GM21423 (cell line): ENCODE results near the gene AQP10.
A peak's percentile ranks its signal among the peaks of the same experiment; 100 is the strongest.
"Not testable (repeated sequence)": the region's sequence is repeated elsewhere in the genome, so short reads cannot be mapped to it uniquely, and the experiment has no call there.

Experiments used
- ATAC-seq: cut with Tn5 transposase; IDR thresholded peaks from one replicate; pipeline ENCODE4 v1.9.1; 2021; ENCODE audit warnings: mild to moderate bottlenecking, moderate library complexity; ENCODE audit not compliant: unreplicated experiment

AQP10 gene, protein sequence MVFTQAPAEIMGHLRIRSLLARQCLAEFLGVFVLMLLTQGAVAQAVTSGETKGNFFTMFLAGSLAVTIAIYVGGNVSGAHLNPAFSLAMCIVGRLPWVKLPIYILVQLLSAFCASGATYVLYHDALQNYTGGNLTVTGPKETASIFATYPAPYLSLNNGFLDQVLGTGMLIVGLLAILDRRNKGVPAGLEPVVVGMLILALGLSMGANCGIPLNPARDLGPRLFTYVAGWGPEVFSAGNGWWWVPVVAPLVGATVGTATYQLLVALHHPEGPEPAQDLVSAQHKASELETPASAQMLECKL

DNA sequence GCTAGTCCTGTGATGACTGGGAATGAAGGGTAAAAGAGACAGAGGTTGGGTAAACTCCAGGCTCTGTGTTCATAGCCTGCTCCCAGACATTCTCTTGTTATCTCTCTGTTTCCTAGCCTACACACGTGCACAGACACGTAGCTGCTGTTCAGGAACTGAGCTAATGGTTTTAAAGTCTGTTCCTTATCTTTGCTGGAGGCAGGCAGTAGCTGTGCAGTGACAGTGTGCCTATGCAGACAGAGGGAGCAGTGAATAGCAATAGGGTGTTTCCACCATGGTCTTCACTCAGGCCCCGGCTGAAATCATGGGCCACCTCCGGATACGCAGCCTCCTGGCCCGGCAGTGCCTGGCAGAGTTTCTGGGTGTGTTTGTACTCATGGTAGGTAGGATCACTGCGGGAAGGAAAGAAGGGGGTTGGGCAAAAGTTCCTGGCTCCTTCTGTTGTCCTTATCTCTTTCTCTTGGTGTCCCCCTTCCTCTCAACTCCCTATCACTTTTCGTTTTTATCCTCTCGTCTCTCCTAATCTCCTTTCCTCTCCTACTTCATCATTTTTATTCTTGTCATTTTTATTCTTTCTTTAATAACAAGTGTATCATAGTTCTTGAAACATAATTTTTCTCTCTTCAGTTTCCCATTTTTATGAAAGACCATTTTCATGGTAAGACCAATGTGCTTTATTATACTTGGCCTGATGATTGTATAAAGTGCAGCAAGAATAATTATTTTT is at the start of gene AQP10:
Gene AQP10, plus strand, starts transcription at position 212 of the 727 bp plus-strand sequence. Its CDS starts 63 bp downstream, at position 275.
- no peak for ATAC-seq

- ATAC-seq, result peak; percentile 82
Measured at GRCh38 chr1:154272217-154272998, 48.5 kb upstream of the AQP10 start, which contains the start of gene HAX1. HAX1 (plus strand) TSS chr1:154272629; CDS start chr1:154272724, 95 bp downstream.

GRCh38 chr1:154272999-154273563 is 47.8 kb upstream of the AQP10 start:
- ATAC-seq, result no peak

DNA sequence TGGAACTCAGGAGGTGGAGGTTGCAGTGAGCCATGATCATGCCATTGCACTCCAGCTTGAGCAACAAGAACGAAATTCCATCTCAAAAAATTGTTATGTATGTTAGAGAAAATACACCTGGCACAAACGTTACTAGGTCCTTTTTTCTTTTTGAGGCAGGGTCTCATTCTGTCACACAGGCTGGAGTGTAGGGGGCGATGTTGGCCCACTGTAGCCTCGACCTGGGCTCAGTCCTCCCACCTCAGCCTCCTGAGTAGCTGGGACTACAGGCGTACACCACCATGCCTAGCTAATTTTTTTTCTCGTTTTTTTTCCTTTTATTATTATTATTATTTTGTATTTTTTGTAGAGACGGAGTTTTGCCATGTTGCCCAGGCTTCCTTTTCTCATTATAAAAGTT is 44.1 kb upstream of the AQP10 start:
- ATAC-seq, result no peak

GRCh38 chr1:154287591-154287990 is 33.3 kb upstream of the AQP10 start:
- ATAC-seq, result not testable (repeated sequence)

DNA sequence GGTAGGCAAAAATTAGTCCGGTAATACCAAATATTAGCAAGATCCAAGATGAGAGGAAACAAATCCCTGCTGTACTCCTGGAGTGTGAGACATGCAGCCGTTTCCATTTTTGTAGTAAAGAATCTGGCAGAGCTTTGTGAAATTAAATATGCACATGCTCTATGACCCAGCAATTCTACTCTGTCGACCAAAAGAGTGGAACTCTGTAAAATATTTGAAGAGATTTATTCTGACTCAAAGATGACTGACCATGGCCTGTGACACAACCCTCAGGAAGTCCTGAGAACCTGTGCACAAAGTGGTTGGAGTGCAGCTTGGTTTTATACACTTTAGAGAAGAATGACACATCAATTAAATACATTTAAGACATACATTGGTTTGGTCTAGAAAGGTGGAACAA is 32.2 kb upstream of the AQP10 start:
- no peak for ATAC-seq

GRCh38 chr1:154290921-154291320 is 30.0 kb upstream of the AQP10 start:
- ATAC-seq, result no peak

DNA sequence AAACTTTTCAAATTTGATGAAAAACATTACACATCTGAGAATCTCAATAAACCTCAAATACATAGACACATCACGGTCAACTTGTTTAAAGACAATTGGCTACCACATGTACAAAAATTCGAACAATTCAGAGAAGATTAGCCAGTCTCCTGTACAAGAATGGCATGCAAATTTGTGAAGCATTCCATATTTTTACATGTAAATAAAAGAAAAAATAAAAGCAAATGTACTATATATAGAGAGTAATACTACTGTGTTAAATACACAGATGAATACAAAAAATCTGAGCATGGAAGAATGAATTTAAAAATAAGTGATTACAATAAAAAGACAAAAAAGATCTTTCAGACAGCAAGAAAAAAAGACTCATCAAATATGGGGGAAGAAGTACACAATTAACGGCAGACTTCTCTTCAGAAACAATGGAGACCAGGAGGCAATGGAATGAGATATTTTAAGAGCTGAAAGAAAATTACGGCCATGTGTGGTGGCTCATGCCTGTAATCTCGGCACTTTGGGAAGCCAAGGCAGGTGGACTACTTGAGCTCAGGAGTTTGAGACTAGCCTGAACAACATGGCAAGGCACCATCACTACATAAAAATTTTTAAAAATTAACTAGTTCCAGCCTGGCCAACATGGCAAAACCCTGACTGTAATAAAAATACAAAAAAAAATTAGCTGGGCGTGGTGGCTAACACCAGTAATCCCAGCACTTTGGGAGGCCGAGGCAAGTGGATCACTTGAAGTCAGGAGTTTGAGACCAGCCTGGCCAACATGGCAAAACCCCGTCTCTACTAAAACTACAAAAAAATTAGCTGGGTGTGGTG is 25.3 kb upstream of the AQP10 start:
- no peak for ATAC-seq

GRCh38 chr1:154301582-154301981 is 19.3 kb upstream of the AQP10 start:
- no peak for ATAC-seq

GRCh38 chr1:154304664-154305337 is 16.1 kb upstream of the AQP10 start:
- peak; percentile 56 for ATAC-seq

GRCh38 chr1:154306151-154306550 is 14.7 kb upstream of the AQP10 start:
- no peak for ATAC-seq

DNA sequence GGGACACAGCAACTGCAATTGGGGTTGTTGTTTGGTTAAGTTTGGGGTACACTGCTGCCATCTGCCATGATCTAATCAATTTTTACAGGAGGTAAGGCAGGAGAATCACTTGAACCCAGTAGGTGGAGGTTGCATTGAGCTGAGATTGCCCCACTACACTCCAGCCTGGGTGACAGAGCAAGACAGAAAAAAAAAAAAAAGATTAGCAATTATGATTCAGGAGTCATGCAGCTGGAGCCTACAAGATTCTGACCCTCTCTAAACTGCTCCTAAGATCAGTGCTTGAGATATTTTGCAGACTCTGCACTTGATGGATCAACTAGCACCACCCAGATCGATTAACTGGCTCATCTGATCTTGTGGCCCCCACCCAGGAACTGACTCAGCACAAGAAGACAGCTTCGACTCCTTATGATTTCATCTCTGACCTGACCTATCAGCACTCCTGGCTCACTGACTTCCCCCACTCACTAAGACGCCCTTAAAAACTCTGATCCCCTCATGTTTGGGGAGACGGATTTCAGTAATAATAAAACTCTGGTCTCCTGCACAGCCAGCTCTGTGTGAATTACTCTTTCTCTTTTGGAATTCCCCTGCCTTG is 13.1 kb upstream of the AQP10 start:
- ATAC-seq, result not testable (repeated sequence)

GRCh38 chr1:154309136-154309535 is 11.8 kb upstream of the AQP10 start:
- ATAC-seq, result not testable (repeated sequence)

DNA sequence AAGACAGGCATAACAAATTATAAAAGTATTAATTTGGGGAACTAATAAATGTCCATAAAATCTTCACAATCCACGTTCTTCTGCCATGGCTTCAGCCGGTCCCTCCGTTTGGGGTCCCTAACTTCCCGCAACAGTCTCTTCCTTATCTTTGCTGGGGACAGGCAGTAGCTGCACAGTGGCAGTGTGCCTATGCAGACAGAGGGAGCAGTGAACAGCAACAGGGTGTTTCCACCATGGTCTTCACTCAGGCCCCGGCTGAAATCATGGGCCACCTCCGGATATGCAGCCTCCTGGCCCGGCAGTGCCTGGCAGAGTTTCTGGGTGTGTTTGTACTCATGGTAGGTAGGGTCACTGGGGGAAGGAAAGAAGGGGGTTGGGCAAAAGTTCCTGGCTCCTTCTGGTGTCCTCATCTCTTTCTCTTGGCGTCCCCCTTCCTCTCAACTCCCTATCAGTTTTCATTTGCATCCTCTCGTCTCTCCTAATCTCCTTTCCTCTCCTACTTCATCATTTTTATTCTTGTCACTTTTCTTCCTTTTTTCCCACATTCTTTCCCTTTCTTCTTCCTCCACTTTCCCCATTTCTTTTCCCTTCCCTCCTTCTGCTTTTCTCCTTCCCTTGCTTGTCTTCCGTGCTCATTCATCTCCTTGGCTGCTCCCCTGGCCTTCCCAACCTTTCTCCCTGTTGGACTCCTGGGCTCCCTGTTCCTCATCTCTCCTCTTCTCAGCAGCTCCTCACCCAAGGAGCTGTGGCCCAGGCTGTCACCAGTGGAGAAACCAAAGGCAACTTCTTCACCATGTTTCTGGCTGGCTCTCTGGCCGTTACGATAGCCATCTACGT is 8.4 kb upstream of the AQP10 start:
- ATAC-seq, result not testable (repeated sequence)

DNA sequence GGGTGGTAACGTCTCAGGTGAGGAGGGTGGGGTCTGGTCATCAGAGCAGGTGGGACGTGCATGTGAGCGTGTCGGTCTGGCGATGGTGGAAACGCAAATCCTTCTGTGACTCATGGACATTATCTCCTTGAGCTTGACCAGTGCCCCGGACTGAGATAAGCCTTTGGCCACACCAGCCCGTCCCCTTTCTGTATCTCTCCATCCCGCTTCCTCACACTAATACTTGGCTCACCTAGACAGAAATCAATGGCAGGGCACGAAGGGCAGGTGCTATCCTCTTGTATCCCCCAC is 7.9 kb upstream of the AQP10 start:
- ATAC-seq, result no peak

GRCh38 chr1:154314226-154314625 is 6.7 kb upstream of the AQP10 start:
- not testable (repeated sequence) for ATAC-seq

- no peak for ATAC-seq
Measured at GRCh38 chr1:154316704-154317103, 4.2 kb upstream of the AQP10 start.

GRCh38 chr1:154318386-154318785 is 2.5 kb upstream of the AQP10 start:
- ATAC-seq, result no peak

DNA sequence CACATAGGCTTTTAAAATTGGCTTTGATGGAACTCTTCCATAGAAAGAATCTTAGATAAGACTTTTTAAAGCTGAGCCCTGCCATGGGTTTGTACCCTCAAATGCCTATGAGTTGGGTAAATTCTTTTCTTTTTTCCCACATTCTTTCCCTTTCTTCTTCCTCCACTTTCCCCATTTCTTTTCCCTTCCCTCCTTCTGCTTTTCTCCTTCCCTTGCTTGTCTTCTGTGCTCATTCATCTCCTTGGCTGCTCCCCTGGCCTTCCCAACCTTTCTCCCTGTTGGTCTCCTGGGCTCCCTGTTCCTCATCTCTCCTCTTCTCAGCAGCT is 679 bp downstream of the AQP10 start:
- not testable (repeated sequence) for ATAC-seq
